Neural cell (in vitro differentiated cells): ENCODE results near the gene NHS. TPM values are rescaled to one million over a fixed set of nuclear protein-coding genes. Genes with fewer than 3 reads are reported as not detected.

Experiments used
- H2AFZ ChIP-seq: fragments of 200-600, 300-800 bp; sonication (generic), shearing (Covaris generic); 2 replicates; pipeline ENCODE4 v1.6.0; 2014; ENCODE audit warnings: low read depth, mild to moderate bottlenecking, antibody characterized with exemption, low read length, moderate library complexity
- H3F3A ChIP-seq: fragments of 200-600 bp; shearing (Covaris generic); 2 replicates; pipeline ENCODE4 v1.6.1; 2016; ENCODE audit warnings: mild to moderate bottlenecking, moderate library complexity, mixed read lengths, antibody characterized with exemption, low read length; ENCODE audit not compliant: insufficient read depth, poor library complexity, severe bottlenecking
- H3K27ac ChIP-seq: fragments of 200-600, 300-800 bp; sonication (generic), shearing (Covaris generic); 2 replicates; pipeline ENCODE4 v1.5.1; 2014; ENCODE audit warnings: mild to moderate bottlenecking, low read length, moderate library complexity
- H3K27me3 ChIP-seq: fragments of 300-800, 200-600 bp; sonication (generic), shearing (Covaris generic); 2 replicates; pipeline ENCODE4 v1.6.0; 2014; ENCODE audit warnings: mild to moderate bottlenecking, low read depth, low read length, moderate library complexity; ENCODE audit not compliant: insufficient read depth
- H3K36me3 ChIP-seq: fragments of 300-800, 200-600 bp; sonication (generic), shearing (Covaris generic); 2 replicates; pipeline ENCODE4 v1.5.1; 2014; ENCODE audit warnings: mild to moderate bottlenecking, antibody characterized with exemption, low read length, moderate library complexity; ENCODE audit not compliant: insufficient read depth
- H3K4me2 ChIP-seq: fragments of 300-800, 200-600 bp; sonication (generic), shearing (Covaris generic); 2 replicates; pipeline ENCODE4 v1.6.0; 2014; ENCODE audit warnings: mild to moderate bottlenecking, low read length
- H3K4me3 ChIP-seq: fragments of 300-800, 200-600 bp; sonication (generic), shearing (Covaris generic); 2 replicates; pipeline ENCODE4 v1.5.1; 2014; ENCODE audit warnings: mild to moderate bottlenecking, low read length, moderate library complexity
- H3K79me2 ChIP-seq: fragments of 200-600 bp; shearing (Covaris generic); replicated peaks from 2 replicates; pipeline ENCODE4 v1.6.0; 2014; ENCODE audit warnings: mild to moderate bottlenecking, low read length, moderate library complexity; ENCODE audit not compliant: insufficient read depth
- H3K9ac ChIP-seq: fragments of 300-800, 200-600 bp; sonication (generic), shearing (Covaris generic); 2 replicates; pipeline ENCODE4 v1.6.1; 2016; ENCODE audit warnings: mild to moderate bottlenecking, low read length, mixed read lengths
- H3K9me2 ChIP-seq: fragments of 200-600 bp; shearing (Covaris generic); 2 replicates; pipeline ENCODE4 v1.6.1; 2016; ENCODE audit warnings: mild to moderate bottlenecking, low read length, mixed read lengths; ENCODE audit not compliant: insufficient read depth
- H3K9me3 ChIP-seq: fragments of 200-600, 300-800 bp; sonication (generic), shearing (Covaris generic); 2 replicates; pipeline ENCODE4 v1.6.1; 2016; ENCODE audit warnings: mild to moderate bottlenecking, mixed run types, low read length, moderate library complexity, mixed read lengths
- H4K20me1 ChIP-seq: fragments of 200-600 bp; shearing (Covaris generic); 2 replicates; pipeline ENCODE4 v1.6.1; 2016; ENCODE audit warnings: mild to moderate bottlenecking, mixed run types; ENCODE audit not compliant: insufficient read depth
- CTCF ChIP-seq: fragments of 450-650 bp; IDR thresholded peaks from 2 replicates; pipeline ENCODE4 v1.5.1; 2014; ENCODE audit warnings: antibody characterized with exemption, mild to moderate bottlenecking, moderate library complexity; ENCODE audit not compliant: poor library complexity, severe bottlenecking
- EP300 ChIP-seq: fragments of 450-650 bp; conservative IDR thresholded peaks from 2 replicates; pipeline ENCODE4 v1.6.1; 2014; ENCODE audit warnings: antibody characterized with exemption, mild to moderate bottlenecking, moderate library complexity; ENCODE audit not compliant: poor library complexity, severe bottlenecking
- EZH2 ChIP-seq: fragments of 200-600, 300-800 bp; shearing (Covaris generic), sonication (generic); IDR thresholded peaks from 2 replicates; pipeline ENCODE4 v1.6.1; 2014; ENCODE audit warnings: antibody characterized with exemption, low read length, borderline replicate concordance, mild to moderate bottlenecking; ENCODE audit not compliant: insufficient read depth, poor library complexity, severe bottlenecking
- MXI1 ChIP-seq: fragments of 450-650 bp; conservative IDR thresholded peaks from 2 replicates; pipeline ENCODE4 v1.6.1; 2014; ENCODE audit warnings: antibody characterized with exemption, mild to moderate bottlenecking; ENCODE audit not compliant: poor library complexity, severe bottlenecking
- POLR2AphosphoS5 ChIP-seq: IDR thresholded peaks from 2 replicates; pipeline ENCODE4 v1.6.1; 2012
- RAD21 ChIP-seq: fragments of 450-650 bp; conservative IDR thresholded peaks from 2 replicates; pipeline ENCODE4 v1.6.1; 2014; ENCODE audit warnings: antibody characterized with exemption, mild to moderate bottlenecking, moderate library complexity
- REST ChIP-seq: IDR thresholded peaks from 2 replicates; pipeline ENCODE4 v1.6.1; 2012; ENCODE audit warnings: borderline replicate concordance
- SMC3 ChIP-seq: fragments of 450-650 bp; conservative IDR thresholded peaks from 2 replicates; pipeline ENCODE4 v1.6.1; 2014; ENCODE audit warnings: antibody characterized with exemption, mild to moderate bottlenecking, moderate library complexity; ENCODE audit not compliant: poor library complexity
- TAF1 ChIP-seq: IDR thresholded peaks from 2 replicates; pipeline ENCODE4 v1.6.1; 2012; ENCODE audit warnings: low read depth
- polyA plus RNA-seq: library from polyadenylated mRNA; depleted of rRNA; stranded (reverse); fragments of >200 nt; gene quantifications from 2 replicates; pipeline ENCODE4 v1.2.3, GENCODE V29; 2014

The NHS gene
- polyA plus RNA-seq, 1 donor from 2014 or later: 1.9 TPM

DNA sequence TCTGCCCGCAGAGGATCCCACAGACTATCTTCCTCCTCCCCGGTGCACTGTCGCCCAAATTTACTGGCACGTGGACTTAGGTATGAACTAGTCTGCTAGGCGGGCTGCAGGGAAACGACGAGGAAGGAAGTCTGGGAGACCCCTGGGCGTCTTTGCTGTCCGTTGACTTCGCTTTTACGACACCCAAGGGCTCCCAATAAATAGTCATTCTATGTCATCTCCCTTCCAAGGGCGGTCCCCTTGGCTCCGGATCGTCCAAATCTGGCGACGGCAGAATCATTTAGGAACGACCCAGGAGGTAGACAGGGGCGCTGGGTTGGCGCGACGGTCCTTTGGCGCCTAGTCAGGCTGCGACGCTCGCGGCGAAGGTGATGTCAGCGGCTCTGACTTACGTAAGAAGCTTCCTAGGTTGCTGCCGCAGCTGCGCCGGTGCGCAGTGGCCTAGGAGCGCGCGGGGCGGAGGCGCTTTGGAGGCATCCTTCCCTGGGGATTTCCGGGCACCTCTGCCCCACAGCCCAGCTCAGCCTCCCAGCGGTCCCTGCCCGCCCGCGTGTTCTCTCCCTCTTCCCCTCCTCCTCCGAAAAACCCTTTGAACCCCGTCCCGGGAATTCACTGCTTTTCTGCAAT lies 2.2 kb downstream of the NHS start:
- no peaks in the 10 kb centered on the region for H3K36me3 ChIP-seq
- peak overlapping the region; percentile 74 for H3K4me3 ChIP-seq
- H3K9ac ChIP-seq: peak overlapping the region; percentile 48
- no peaks in the 10 kb centered on the region for H3F3A ChIP-seq
- no peak overlapping the region for H2AFZ ChIP-seq
- H3K4me2 ChIP-seq: peak overlapping the region; percentile 6
- no peaks in the 10 kb centered on the region for H3K9me3 ChIP-seq
- H3K27ac ChIP-seq: no peak overlapping the region
- H3K27me3 ChIP-seq: peaks cover 22% of the 10 kb centered on the region
- H3K79me2 ChIP-seq: no peaks in the 10 kb centered on the region
- peak; percentile 9 for TF ChIP-seq POLR2AphosphoS5
- no peak for TF ChIP-seq REST
- no peak for TF ChIP-seq EP300
- no peak for TF ChIP-seq SMC3
- TF ChIP-seq RAD21: no peak
- TF ChIP-seq EZH2: no peak
- no peaks in the 10 kb centered on the region for H4K20me1 ChIP-seq
- H3K9me2 ChIP-seq: no peaks in the 10 kb centered on the region

DNA sequence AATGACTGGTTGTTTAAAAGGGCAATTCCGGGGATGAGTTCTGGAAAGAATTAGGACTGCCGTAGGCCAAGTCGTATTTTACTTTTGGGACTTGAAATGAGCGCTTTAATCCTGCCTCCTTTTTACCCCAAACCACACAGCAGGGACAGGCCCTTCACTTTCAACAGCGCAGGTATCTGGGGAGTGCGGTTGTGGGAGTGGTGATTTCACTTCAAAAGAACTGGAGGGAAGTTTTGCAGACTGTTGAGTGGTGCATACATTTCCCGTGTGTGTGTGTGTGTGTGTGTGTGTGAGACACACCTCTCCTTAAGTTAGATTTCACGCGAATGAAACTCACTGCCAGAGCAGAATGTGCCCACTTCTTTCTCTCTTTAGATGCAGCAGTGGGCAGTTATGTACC lies 2.8 kb downstream of the NHS start:
- Histone ChIP-seq H3K27me3 (peaks cover 22% of the 10 kb centered on the region), H4K20me1 (no peaks in the 10 kb centered on the region), H3K79me2 (no peaks in the 10 kb centered on the region), H3F3A (no peaks in the 10 kb centered on the region), H3K9me2 (no peaks in the 10 kb centered on the region), H2AFZ (no peak overlapping the region), H3K9me3 (no peaks in the 10 kb centered on the region), H3K4me3 (peak overlapping the region; percentile 74), H3K4me2 (no peak overlapping the region), H3K9ac (peak overlapping the region; percentile 48), H3K27ac (no peak overlapping the region), H3K36me3 (no peaks in the 10 kb centered on the region)
- TF ChIP-seq CTCF (no peak), MXI1 (no peak), EP300 (no peak), POLR2AphosphoS5 (no peak), RAD21 (no peak), REST (no peak), EZH2 (no peak), TAF1 (no peak), SMC3 (no peak)
